Gastroesophageal sphincter (tissue), 3 donors: Measurements from ENCODE around the gene SLC4A1AP.

Experiments
- CTCF ChIP-seq, 4 experiments: fragments of 200-600 bp in 2 of 4; fragments of 450-650 bp in 2 of 4; sonication (generic) in 1 of 4; IDR thresholded peaks; one replicate each; pipeline ENCODE4 v1.5.1; 2017 to 2019; ENCODE audit warnings: antibody characterized with exemption in 4 of 4, mild to moderate bottlenecking in 2 of 4, moderate library complexity in 2 of 4
- POLR2A ChIP-seq, 2 donors: fragments of 450-650 bp; IDR thresholded peaks; one replicate each; pipeline ENCODE4 v1.6.1; 2017; ENCODE audit warnings: antibody characterized with exemption in 2 of 2, mild to moderate bottlenecking in 2 of 2, moderate library complexity in 1 of 2
- POLR2AphosphoS5 ChIP-seq: sonication (generic); formaldehyde crosslinking; IDR thresholded peaks from one replicate; pipeline ENCODE4 v1.6.1; 2017; ENCODE audit warnings: antibody characterized with exemption

GRCh38 chr2:27667446-27667845 is 3.8 kb downstream of the SLC4A1AP start:
- TF ChIP-seq CTCF (IDR thresholded peaks at IDR 0.05) (no peak), POLR2AphosphoS5 (no peak), POLR2A (IDR thresholded peaks at IDR 0.05) (no peak)
